Measurements from ENCODE around the gene AGBL5.

DNA sequence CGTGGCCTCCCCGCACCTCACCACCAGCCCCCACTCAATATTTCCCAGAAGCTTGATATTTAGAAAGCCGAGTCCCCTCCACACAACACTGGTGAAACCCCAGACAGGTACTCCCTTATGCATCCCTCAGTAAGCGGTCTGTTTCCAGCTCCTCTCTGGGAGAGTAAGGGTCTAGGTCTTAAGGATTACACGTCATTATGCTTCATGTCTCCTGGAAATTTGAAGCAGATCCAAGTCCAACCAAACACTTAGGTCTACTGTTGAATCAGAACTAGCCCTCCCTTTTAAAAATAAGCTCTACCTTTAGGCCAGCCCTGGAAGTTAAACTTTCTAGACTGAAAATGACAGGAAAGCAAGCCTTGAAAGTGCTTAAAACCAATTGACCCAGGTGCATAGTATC, 21.5 kb downstream of the AGBL5 start:
- TF ChIP-seq, protein P1, sequence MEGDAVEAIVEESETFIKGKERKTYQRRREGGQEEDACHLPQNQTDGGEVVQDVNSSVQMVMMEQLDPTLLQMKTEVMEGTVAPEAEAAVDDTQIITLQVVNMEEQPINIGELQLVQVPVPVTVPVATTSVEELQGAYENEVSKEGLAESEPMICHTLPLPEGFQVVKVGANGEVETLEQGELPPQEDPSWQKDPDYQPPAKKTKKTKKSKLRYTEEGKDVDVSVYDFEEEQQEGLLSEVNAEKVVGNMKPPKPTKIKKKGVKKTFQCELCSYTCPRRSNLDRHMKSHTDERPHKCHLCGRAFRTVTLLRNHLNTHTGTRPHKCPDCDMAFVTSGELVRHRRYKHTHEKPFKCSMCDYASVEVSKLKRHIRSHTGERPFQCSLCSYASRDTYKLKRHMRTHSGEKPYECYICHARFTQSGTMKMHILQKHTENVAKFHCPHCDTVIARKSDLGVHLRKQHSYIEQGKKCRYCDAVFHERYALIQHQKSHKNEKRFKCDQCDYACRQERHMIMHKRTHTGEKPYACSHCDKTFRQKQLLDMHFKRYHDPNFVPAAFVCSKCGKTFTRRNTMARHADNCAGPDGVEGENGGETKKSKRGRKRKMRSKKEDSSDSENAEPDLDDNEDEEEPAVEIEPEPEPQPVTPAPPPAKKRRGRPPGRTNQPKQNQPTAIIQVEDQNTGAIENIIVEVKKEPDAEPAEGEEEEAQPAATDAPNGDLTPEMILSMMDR (IDR thresholded peaks at IDR 0.05): no peak
- TF ChIP-seq ZFX (IDR thresholded peaks at IDR 0.05; ENCODE audit: borderline replicate concordance): no peak

Data from 22Rv1 (cell line).